SK-N-SH treated with all-trans-retinoic acid at 6 μM for 48 hours (cell line): ENCODE data around the gene SMIM32.

ENCODE experiments used
- ATAC-seq: fragments of 200-7000 bp; cut with Tn5 transposase; 3 replicates; pipeline ENCODE4 v1.9.1; 2020; ENCODE audit warnings: mild to moderate bottlenecking, moderate library complexity
- ARNTL ChIP-seq: fragments of 450-650 bp; formaldehyde crosslinking; IDR thresholded peaks from 2 replicates; pipeline ENCODE4 v1.5.0; 2020; ENCODE audit warnings: low read depth, mild to moderate bottlenecking, moderate library complexity, borderline replicate concordance
- BACH2 ChIP-seq: fragments of 250-450 bp; sonication (Bioruptor Pico); IDR thresholded peaks from 2 replicates; pipeline ENCODE4 v1.9.0; 2021; ENCODE audit warnings: mild to moderate bottlenecking, borderline replicate concordance
- CREB5 ChIP-seq: fragments of 250-450 bp; sonication (Bioruptor Pico); IDR thresholded peaks from 2 replicates; pipeline ENCODE4 v1.5.1; 2020; ENCODE audit warnings: low read depth, mild to moderate bottlenecking, moderate library complexity
- CSDC2 ChIP-seq: fragments of 250-450 bp; sonication (Bioruptor Pico); IDR thresholded peaks from 2 replicates; pipeline ENCODE4 v1.5.0; 2020; ENCODE audit warnings: mild to moderate bottlenecking, moderate library complexity
- CSRNP3 ChIP-seq: fragments of 250-450 bp; sonication (Bioruptor Pico); IDR thresholded peaks from 2 replicates; pipeline ENCODE4 v1.5.1; 2021; ENCODE audit warnings: mild to moderate bottlenecking, moderate library complexity
- ESRRG ChIP-seq: fragments of 250-450 bp; sonication (Bioruptor Pico); IDR thresholded peaks from 2 replicates; pipeline ENCODE4 v1.6.1; 2021; ENCODE audit warnings: mild to moderate bottlenecking
- GLIS3 ChIP-seq: fragments of 250-450 bp; sonication (Bioruptor Pico); IDR thresholded peaks from 2 replicates; pipeline ENCODE4 v1.5.0; 2020; ENCODE audit warnings: mild to moderate bottlenecking, moderate library complexity
- ISL1 ChIP-seq: fragments of 250-450 bp; sonication (Bioruptor Pico); IDR thresholded peaks from 2 replicates; pipeline ENCODE4 v2.1.2; 2022; ENCODE audit warnings: mild to moderate bottlenecking, moderate library complexity
- OSR1 ChIP-seq: fragments of 250-450 bp; sonication (Bioruptor Pico); IDR thresholded peaks from 2 replicates; pipeline ENCODE4 v1.8.0; 2022; ENCODE audit warnings: moderate library complexity, mild to moderate bottlenecking, inconsistent platforms
- PATZ1 ChIP-seq: fragments of 250-450 bp; sonication (Bioruptor Pico); IDR thresholded peaks from 2 replicates; pipeline ENCODE4 v1.8.0; 2020; ENCODE audit warnings: mild to moderate bottlenecking, moderate library complexity, borderline replicate concordance
- POU6F1 ChIP-seq: fragments of 250-450 bp; sonication (Bioruptor Pico); IDR thresholded peaks from 2 replicates; pipeline ENCODE4 v1.8.0; 2021; ENCODE audit warnings: low read depth, mild to moderate bottlenecking, moderate library complexity, borderline replicate concordance
- PPARA ChIP-seq: fragments of 250-450 bp; sonication (Bioruptor Pico); IDR thresholded peaks from 2 replicates; pipeline ENCODE4 v1.5.0; 2020; ENCODE audit warnings: mild to moderate bottlenecking, borderline replicate concordance
- RARB ChIP-seq: fragments of 250-450 bp; sonication (Bioruptor Pico); IDR thresholded peaks from 2 replicates; pipeline ENCODE4 v1.8.0; 2021; ENCODE audit warnings: mild to moderate bottlenecking, moderate library complexity
- SNAI2 ChIP-seq: fragments of 250-450 bp; sonication (Bioruptor Pico); IDR thresholded peaks from 2 replicates; pipeline ENCODE4 v1.5.0; 2020; ENCODE audit warnings: mild to moderate bottlenecking, moderate library complexity
- TCF4 ChIP-seq: fragments of 250-450 bp; sonication (Bioruptor Pico); IDR thresholded peaks from 2 replicates; pipeline ENCODE4 v1.8.0; 2021; ENCODE audit warnings: mild to moderate bottlenecking, moderate library complexity, borderline replicate concordance
- TOX ChIP-seq: fragments of 250-450 bp; sonication (Bioruptor Pico); IDR thresholded peaks from 2 replicates; pipeline ENCODE4 v1.8.0; 2021; ENCODE audit warnings: mild to moderate bottlenecking, moderate library complexity, borderline replicate concordance
- ZC3H10 ChIP-seq: fragments of 250-450 bp; sonication (Bioruptor Pico); IDR thresholded peaks from 2 replicates; pipeline ENCODE4 v1.5.1; 2021; ENCODE audit warnings: mild to moderate bottlenecking, moderate library complexity
- ZFP3 ChIP-seq: fragments of 250-450 bp; sonication (Bioruptor Pico); IDR thresholded peaks from 2 replicates; pipeline ENCODE4 v1.5.0; 2020; ENCODE audit warnings: mild to moderate bottlenecking, moderate library complexity
- ZFP30 ChIP-seq: fragments of 450-650 bp; formaldehyde crosslinking; IDR thresholded peaks from 2 replicates; pipeline ENCODE4 v1.5.0; 2022; ENCODE audit warnings: mild to moderate bottlenecking, moderate library complexity
- ZNF565 ChIP-seq: fragments of 450-650 bp; formaldehyde crosslinking; conservative IDR thresholded peaks from 2 replicates; pipeline ENCODE4 v1.5.0; 2020; ENCODE audit warnings: low read depth, mild to moderate bottlenecking, moderate library complexity
- ZNF70 ChIP-seq: fragments of 450-650 bp; formaldehyde crosslinking; IDR thresholded peaks from 2 replicates; pipeline ENCODE4 v1.5.0; 2020; ENCODE audit warnings: mild to moderate bottlenecking, moderate library complexity
- ZNF8 ChIP-seq: fragments of 450-650 bp; formaldehyde crosslinking; IDR thresholded peaks from 2 replicates; pipeline ENCODE4 v1.5.0; 2020; ENCODE audit warnings: mild to moderate bottlenecking, moderate library complexity

Gene SMIM32

GRCh38 chr5:136210259-136210658 lies 17.3 kb upstream of the SMIM32 start:
- no peak for ATAC-seq
- no peak for TF ChIP-seq TOX (CRISPR knock-in tag)
- no peak for TF ChIP-seq PPARA
- no peak for TF ChIP-seq ISL1 (CRISPR knock-in tag)
- no peak for TF ChIP-seq CREB5
- no peak for TF ChIP-seq RARB
- TF ChIP-seq ARNTL (CRISPR knock-in tag): no peak
- no peak for TF ChIP-seq ESRRG (CRISPR knock-in tag)
- TF ChIP-seq TCF4 (CRISPR knock-in tag): no peak
- TF ChIP-seq BACH2: no peak
- TF ChIP-seq GLIS3 (CRISPR knock-in tag): no peak

- ATAC-seq: no peak
- TF ChIP-seq ZC3H10 (CRISPR knock-in tag) (no peak), TCF4 (CRISPR knock-in tag) (no peak), SNAI2 (CRISPR knock-in tag) (no peak), GLIS3 (CRISPR knock-in tag) (no peak), ZNF8 (no peak), TOX (CRISPR knock-in tag) (no peak)
Measured at GRCh38 chr5:136209346-136209910, 16.5 kb upstream of the SMIM32 start.

- TF ChIP-seq ZNF70 (CRISPR knock-in tag) (no peak), ZC3H10 (CRISPR knock-in tag) (no peak)
- no peak for ATAC-seq
Measured at GRCh38 chr5:136208916-136209315, 16.0 kb upstream of the SMIM32 start.

GRCh38 chr5:136207631-136208030 lies 14.7 kb upstream of the SMIM32 start:
- no peak for TF ChIP-seq ZNF565 (CRISPR knock-in tag)
- TF ChIP-seq ZNF8: no peak
- TF ChIP-seq CSRNP3: no peak
- no peak for TF ChIP-seq SNAI2 (CRISPR knock-in tag)
- TF ChIP-seq POU6F1 (CRISPR knock-in tag): no peak
- TF ChIP-seq PATZ1: no peak
- no peak for TF ChIP-seq TOX (CRISPR knock-in tag)
- no peak for TF ChIP-seq GLIS3 (CRISPR knock-in tag)
- TF ChIP-seq OSR1 (CRISPR knock-in tag): no peak
- TF ChIP-seq ISL1 (CRISPR knock-in tag): no peak
- TF ChIP-seq ZFP30 (CRISPR knock-in tag): no peak
- TF ChIP-seq PPARA: no peak
- TF ChIP-seq CSDC2 (CRISPR knock-in tag): no peak
- no peak for TF ChIP-seq RARB
- TF ChIP-seq ZFP3 (CRISPR knock-in tag): no peak
- TF ChIP-seq ZC3H10 (CRISPR knock-in tag): no peak
- ATAC-seq: no peak

GRCh38 chr5:136206361-136206760 lies 13.4 kb upstream of the SMIM32 start:
- ATAC-seq: no peak
- no peak for TF ChIP-seq TOX (CRISPR knock-in tag)
- TF ChIP-seq ESRRG (CRISPR knock-in tag): no peak
- TF ChIP-seq, all 23 proteins: peak for 0
